Measurements from ENCODE around the gene INTS14. TPM values are rescaled to one million over a fixed set of nuclear protein-coding genes. Genes with fewer than 3 reads are reported as not detected.

INTS14 gene
- 27.7 TPM for polyA plus RNA-seq (2013, experiment 1 of 2; ENCODE audit: insufficient read length)
- polyA plus RNA-seq (2013, experiment 2 of 2; ENCODE audit: insufficient read length): 22.4 TPM

- DNase-seq: peak; percentile 96
These were observed at the start of gene INTS14 for GRCh38 chr15:65610871-65611718. INTS14 (minus strand) TSS chr15:65611131; CDS start chr15:65607380, 3,751 bp downstream.

GRCh38 chr15:65659502-65660052 lies 48.6 kb upstream of the INTS14 start:
- DNase-seq: no peak

- no peak for DNase-seq
These were observed 44.5 kb upstream of the INTS14 start for GRCh38 chr15:65655457-65655856.

- peak; percentile 52 for DNase-seq
These were observed 44.1 kb upstream of the INTS14 start for GRCh38 chr15:65655026-65655425.

GRCh38 chr15:65653801-65654521 lies 43.0 kb upstream of the INTS14 start:
- DNase-seq: peak; percentile 36

GRCh38 chr15:65653341-65653740 lies 42.4 kb upstream of the INTS14 start:
- DNase-seq: peak; percentile 65

- DNase-seq: no peak
These were observed 41.2 kb upstream of the INTS14 start for GRCh38 chr15:65651831-65652749.

GRCh38 chr15:65651042-65651322 lies 40.1 kb upstream of the INTS14 start:
- no peak for DNase-seq

- no peak for DNase-seq
These were observed 39.5 kb upstream of the INTS14 start for GRCh38 chr15:65650312-65651041.

- peak; percentile 50 for DNase-seq
These were observed 35.6 kb upstream of the INTS14 start for GRCh38 chr15:65646486-65646885.

GRCh38 chr15:65645392-65645791 lies 34.5 kb upstream of the INTS14 start:
- no peak for DNase-seq

- DNase-seq: no peak
These were observed 33.4 kb upstream of the INTS14 start for GRCh38 chr15:65644282-65644681.

GRCh38 chr15:65642594-65642993 lies 31.7 kb upstream of the INTS14 start:
- no peak for DNase-seq

GRCh38 chr15:65641768-65642475 lies 31.0 kb upstream of the INTS14 start:
- no peak for DNase-seq

- DNase-seq: no peak
These were observed 28.6 kb upstream of the INTS14 start for GRCh38 chr15:65639509-65639908.

GRCh38 chr15:65638681-65639089 lies 27.8 kb upstream of the INTS14 start:
- peak; percentile 82 for DNase-seq

GRCh38 chr15:65638109-65638508 lies 27.2 kb upstream of the INTS14 start:
- DNase-seq: no peak

- no peak for DNase-seq
These were observed 23.4 kb upstream of the INTS14 start for GRCh38 chr15:65634356-65634755.

GRCh38 chr15:65633752-65634151 lies 22.8 kb upstream of the INTS14 start:
- DNase-seq: no peak

GRCh38 chr15:65632780-65633375 lies 21.9 kb upstream of the INTS14 start:
- no peak for DNase-seq

- DNase-seq: no peak
These were observed 20.6 kb upstream of the INTS14 start for GRCh38 chr15:65631503-65631902.
